Colon (tissue), 2 donors: ENCODE measurements around the gene RAP1GAP.
"Not testable (repeated sequence)": the region's sequence is repeated elsewhere in the genome, so short reads cannot be mapped to it uniquely, and the experiment has no call there.

Source experiments
- FAIRE-seq: peaks from 2 replicates; lab custom pipeline; 2012; peaks lifted over from hg19 to GRCh38; lab: Jason Lieb, UNC
- donor health status: control.
- donor health status: control.

The RAP1GAP gene

GRCh38 chr1:21677168-21677567 lies 8.0 kb upstream of the RAP1GAP start:
- no peak for FAIRE-seq

GRCh38 chr1:21674957-21675356 lies 5.8 kb upstream of the RAP1GAP start:
- FAIRE-seq, result no peak

- not testable (repeated sequence) for FAIRE-seq
Measured at GRCh38 chr1:21673853-21674252, 4.7 kb upstream of the RAP1GAP start.

DNA sequence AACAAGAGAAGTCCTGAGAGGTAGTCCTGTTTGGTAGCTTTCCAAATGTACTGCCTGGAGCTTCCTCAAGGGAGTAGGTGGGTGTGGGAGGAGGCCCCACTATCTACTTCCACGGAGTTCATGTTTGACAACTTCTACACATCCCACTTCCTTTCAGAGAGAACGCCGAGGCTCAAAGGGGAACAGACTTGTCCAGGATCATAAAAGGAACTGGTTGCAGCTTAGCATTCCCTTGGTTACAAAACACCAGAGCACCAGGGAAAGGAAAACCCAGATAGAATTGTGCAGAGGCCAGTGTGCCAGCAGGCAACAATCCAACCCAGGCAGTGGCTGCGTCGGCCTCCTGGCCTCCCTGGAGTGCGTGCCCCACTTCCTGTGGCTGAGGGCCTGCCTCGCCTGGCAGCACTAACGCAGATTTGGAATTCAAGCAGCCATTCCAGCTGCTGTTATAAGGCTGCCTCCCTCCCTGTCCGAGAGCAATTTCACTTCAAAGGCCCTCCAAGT lies 4.2 kb upstream of the RAP1GAP start:
- FAIRE-seq, result no peak

DNA sequence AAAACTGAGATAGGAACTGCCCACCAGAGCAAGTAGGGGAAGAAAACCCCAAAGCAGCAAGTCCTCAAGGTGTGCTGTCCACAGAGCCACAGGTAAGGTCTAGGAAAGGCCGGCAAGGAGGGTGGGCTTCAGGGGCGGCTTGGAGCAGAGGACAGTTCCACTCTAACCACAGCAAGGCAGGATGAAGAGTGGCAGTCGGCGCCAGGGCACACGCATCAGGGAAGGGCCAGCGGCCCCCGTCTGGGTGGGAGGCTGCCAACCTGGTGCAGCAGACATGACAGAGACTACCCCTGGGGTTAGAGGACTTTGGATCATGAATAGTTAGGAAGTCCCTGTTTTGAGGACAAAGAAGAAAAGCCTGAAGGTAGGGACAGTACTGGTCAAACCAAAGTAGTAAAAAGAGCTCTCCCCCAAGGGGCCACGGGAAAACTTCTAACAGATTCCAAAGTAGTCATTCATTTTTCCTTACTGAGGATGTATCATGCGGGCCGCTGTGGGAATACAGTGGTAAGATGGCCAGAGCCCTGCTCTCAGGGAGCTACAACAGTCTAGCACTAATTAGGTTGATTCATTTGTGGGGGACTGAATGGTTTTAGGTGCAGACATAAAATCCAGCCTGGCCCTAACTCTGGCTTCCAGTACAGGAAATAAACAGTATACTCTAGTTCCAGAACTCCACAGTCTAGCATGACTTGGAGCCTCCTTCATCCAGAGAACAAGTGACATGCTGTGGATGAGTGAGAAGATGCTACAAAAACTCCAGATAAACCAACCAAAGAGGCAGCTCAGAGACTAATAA lies 3.5 kb upstream of the RAP1GAP start:
- FAIRE-seq, result no peak

- no peak for FAIRE-seq
Measured at GRCh38 chr1:21671915-21672314, 2.8 kb upstream of the RAP1GAP start.

GRCh38 chr1:21670956-21671902 lies 2.1 kb upstream of the RAP1GAP start:
- FAIRE-seq, result no peak

DNA sequence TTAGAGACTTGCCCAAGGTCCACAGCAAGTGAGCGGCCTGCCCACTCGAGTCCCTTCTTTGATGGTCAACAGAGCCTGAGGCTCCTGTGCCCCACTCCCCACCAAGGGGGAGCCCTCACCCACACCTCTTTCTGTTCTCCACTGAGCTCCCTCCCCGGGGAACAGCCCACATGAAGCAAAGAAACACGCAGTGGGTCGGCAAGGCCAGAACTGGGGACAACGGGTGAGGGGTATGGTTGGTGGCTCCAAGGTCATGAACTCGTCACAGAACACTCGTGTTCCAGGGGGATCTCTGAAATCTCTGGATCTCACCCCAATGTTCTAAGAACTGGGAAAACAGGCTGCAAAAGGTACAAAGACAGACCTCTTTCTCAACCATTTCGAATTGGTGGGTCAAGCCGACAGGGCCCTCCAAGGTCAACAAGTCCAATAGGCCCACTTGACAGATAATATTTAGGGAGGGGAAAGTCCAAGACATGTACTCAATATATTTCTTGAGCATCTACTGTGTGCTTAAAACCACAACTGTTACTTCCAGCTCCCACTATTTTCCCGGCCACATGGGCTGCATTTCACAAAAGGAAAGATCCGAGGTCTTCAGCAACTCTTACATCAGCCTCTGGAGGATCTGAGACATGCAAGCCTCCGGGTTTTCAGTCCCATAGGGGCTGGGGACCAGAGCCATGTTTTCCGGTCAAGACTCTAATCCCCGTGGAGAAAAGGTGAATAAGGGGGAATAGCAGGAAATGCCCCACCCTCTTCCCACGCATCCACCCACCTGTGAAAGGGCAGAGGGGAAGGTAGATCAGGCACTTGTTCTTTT lies 1.1 kb upstream of the RAP1GAP start:
- FAIRE-seq, result no peak

GRCh38 chr1:21668951-21669257 lies 253 bp downstream of the RAP1GAP start:
- no peak for FAIRE-seq

- FAIRE-seq, result no peak
Measured at GRCh38 chr1:21668232-21668950, 766 bp downstream of the RAP1GAP start.

DNA sequence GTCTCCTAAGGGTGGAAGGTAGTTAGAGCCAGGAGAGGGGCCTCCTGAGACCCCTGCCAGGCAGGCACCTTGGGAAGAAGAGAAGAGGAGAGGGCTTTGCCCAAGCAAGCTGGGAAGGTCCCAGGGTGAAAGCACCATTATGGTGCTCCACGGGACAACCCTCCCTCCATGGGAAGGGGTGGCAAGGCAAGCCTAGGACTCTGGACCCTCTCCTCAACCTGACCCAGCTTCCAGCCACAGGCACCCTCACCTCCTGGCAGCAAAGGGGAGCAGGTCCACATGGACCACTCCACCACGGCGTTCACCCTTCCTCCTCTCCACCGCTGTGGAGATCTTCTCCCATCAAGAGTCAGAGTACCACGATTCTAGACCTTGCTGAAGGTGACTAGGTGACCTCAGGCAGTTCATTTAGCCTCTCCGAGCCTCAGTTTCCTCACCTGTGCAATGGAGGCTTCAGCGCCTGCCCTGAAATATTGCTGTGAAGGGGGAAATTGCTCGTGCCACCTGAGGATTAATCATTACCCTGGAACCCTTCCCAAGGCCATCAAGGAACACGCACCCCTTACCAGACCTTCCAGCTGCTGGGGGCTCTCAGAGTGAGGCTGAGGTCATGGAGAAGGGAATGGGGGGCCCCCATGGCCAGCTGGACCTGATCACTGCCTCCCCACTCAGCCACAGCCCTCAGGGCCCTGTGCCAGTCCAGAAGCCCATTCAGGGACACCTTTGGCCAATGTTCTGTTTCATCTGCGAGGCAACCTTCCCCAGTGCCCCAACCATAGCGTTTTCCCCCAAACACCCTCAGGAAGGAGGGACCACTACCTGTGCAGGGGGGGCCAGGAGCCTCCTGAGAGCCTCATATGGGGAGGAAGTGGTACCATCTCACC lies 1.6 kb downstream of the RAP1GAP start:
- FAIRE-seq, result no peak

- no peak for FAIRE-seq
Measured at GRCh38 chr1:21666576-21667320, 2.4 kb downstream of the RAP1GAP start.

GRCh38 chr1:21665711-21666575 lies 3.2 kb downstream of the RAP1GAP start:
- FAIRE-seq, result no peak

- no peak for FAIRE-seq
Measured at GRCh38 chr1:21664806-21665588, 4.2 kb downstream of the RAP1GAP start.

GRCh38 chr1:21663951-21664805 lies 5.0 kb downstream of the RAP1GAP start:
- no peak for FAIRE-seq

- FAIRE-seq, result no peak
Measured at GRCh38 chr1:21663248-21663950, 5.8 kb downstream of the RAP1GAP start.
